Nucleus accumbens (tissue), 56 donors: ENCODE data around the gene ABCA4.
A peak's percentile ranks its signal among the peaks of the same experiment; 100 is the strongest.

Source experiments
- DNase-seq, 56 donors: peaks; one replicate each; lab custom pipeline; 2025; lab: John Stamatoyannopoulos, UW

ABCA4 gene

DNA sequence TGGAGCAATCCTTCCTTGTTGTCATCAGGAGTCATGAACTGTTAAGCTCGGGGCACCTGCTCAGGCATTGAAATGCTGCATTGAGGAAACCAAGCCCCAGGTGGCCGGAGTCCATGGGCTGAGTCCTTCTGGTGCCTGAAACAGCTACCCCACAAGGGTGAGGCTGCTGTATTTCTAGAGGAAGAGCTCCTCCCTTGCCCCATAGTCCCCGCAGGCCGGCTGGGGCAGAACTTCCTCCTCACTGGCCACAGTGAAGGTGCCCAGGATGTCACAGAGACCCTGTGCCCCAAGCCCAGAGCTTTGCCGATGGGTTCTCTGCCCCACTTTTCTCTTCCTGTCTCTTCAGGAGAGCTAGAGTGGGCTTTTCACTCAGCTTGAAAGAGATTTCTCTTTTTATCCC, 130.9 kb downstream of the ABCA4 start:
- no peak for DNase-seq

GRCh38 chr1:93989601-93990000, 131.3 kb downstream of the ABCA4 start:
- DNase-seq = no peak

- no peak for DNase-seq
Measured at GRCh38 chr1:93988634-93989350, 132.2 kb downstream of the ABCA4 start.

GRCh38 chr1:93981274-93981667, 139.7 kb downstream of the ABCA4 start:
- no peak for DNase-seq

- DNase-seq = no peak
Measured at GRCh38 chr1:93980320-93981273, 140.4 kb downstream of the ABCA4 start.

- no peak for DNase-seq
Measured at GRCh38 chr1:93979718-93980319, 141.1 kb downstream of the ABCA4 start.

- DNase-seq = no peak
Measured at GRCh38 chr1:93979040-93979717, 141.8 kb downstream of the ABCA4 start.

DNA sequence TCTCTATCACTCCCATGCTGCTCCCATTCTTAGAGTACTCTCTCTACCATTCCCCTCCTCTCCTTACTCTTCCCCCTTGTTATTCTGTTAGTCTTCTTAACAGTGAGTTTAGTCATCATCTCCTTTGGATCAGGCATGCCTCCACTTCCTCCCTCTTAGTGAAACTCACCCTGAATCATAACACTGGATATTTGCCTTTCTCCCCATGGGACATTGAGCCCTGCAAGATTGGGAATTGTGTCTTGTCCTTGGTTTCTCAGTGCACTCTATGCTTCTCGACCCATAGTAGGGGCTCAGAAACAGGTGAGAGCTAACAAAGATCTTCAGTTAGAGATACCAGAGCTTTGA, 143.4 kb downstream of the ABCA4 start:
- no peak for DNase-seq

- no peak for DNase-seq
Measured at GRCh38 chr1:93976711-93977597, 144.0 kb downstream of the ABCA4 start.

DNA sequence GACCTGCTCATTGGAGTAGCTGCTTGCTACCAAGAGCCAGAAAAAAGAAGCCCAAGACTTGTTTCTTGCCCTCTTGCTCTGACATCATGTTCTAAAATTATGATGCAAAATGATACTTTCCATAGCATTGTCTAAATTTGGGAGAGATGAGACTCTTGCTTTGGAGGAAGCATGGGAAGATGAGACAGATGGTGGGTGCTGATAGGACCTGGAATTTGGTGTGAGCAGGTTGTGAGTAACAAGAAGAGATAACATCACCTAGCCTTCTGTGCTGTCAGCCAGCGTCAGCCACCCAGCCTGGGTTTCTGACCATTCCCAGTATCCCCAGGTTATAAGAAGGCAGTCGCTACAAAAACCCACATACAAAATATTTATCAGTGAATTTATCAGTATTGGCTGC, 144.7 kb downstream of the ABCA4 start:
- no peak for DNase-seq

GRCh38 chr1:93972341-93972740, 148.6 kb downstream of the ABCA4 start:
- peak in 3 of 56 donors; percentile 3 to 13 (median 4) for DNase-seq

- no peak for DNase-seq
Measured at GRCh38 chr1:93969887-93970286, 151.1 kb downstream of the ABCA4 start.

- no peak for DNase-seq
Measured at GRCh38 chr1:93969371-93969770, 151.6 kb downstream of the ABCA4 start.

DNA sequence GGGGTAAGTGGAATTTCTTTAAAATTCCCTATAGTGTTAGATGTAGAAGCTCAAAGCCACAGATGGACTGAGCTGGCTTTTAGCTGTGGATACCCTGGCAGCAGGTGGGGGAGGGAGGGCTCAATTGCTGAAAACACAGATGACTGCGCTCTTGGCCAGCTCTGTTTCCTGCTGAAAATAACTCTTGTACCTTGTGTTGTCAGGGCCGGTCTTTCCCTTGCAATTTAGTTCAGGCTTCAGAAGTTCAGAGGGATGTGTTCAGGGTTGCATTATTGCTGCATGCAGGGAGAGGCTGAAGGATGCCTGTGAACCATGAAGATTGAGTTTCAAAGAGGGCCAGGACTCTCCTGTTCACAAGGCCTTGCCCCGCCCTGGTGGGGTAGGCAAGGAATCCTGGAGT, 153.6 kb downstream of the ABCA4 start:
- DNase-seq = no peak

GRCh38 chr1:93965888-93966287, 155.1 kb downstream of the ABCA4 start:
- no peak for DNase-seq

GRCh38 chr1:93965256-93965655, 155.7 kb downstream of the ABCA4 start:
- DNase-seq = no peak

GRCh38 chr1:93964777-93965200, 156.2 kb downstream of the ABCA4 start:
- DNase-seq = no peak

GRCh38 chr1:93964096-93964776, 156.7 kb downstream of the ABCA4 start:
- DNase-seq = no peak

DNA sequence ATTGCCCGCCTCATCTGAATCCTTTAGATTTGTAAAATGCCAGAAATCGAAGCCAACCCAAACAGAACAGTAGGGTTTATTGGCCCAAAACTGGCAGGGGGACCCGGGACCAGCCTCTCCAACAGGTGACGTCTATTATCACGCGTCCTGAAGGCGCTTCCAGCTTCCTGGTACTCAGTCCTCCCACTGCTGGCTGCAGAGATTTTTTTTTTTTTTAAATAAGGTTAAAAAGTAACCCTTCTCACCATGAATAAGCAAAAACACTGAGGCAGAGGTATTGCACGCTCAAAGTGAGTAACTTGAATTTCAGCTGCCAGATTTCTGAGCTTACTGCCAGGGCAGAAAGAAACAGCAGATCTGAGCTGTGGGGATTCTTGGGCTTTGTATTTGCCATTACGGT, 157.4 kb downstream of the ABCA4 start:
- no peak for DNase-seq
